HepG2 (cell line): ENCODE results near the gene TRIM27. TPM values are rescaled to one million over a fixed set of nuclear protein-coding genes. Genes with fewer than 3 reads are reported as not detected.

Source experiments
- GATAD2A ChIP-seq: IDR thresholded peaks from 2 replicates; pipeline ENCODE4 v1.6.1; 2016
- HDAC1 ChIP-seq: sonication (generic); formaldehyde crosslinking; IDR thresholded peaks from 2 replicates; pipeline ENCODE4 v1.5.1; 2020; ENCODE audit warnings: mild to moderate bottlenecking, missing genetic modification reagents
- HNF4G ChIP-seq, 2 experiments: sonication (generic) in 1 of 2; formaldehyde crosslinking in 1 of 2; IDR thresholded peaks; 2 replicates each; pipeline versions ENCODE4 v1.4.0 to v1.6.1; 2011 to 2020; ENCODE audit warnings: borderline replicate concordance in 2 of 2, low read depth in 2 of 2, mild to moderate bottlenecking in 2 of 2, low read length in 1 of 2, missing genetic modification reagents in 1 of 2, moderate library complexity in 1 of 2
- MXD3 ChIP-seq: IDR thresholded peaks from 2 replicates; pipeline ENCODE4 v1.6.1; 2016; ENCODE audit warnings: mild to moderate bottlenecking, missing biosample characterization, missing genetic modification reagents
- PHF8 ChIP-seq: sonication (generic); formaldehyde crosslinking; IDR thresholded peaks from 2 replicates; pipeline ENCODE4 v1.5.0; 2020; ENCODE audit warnings: missing genetic modification reagents
- POGK ChIP-seq: sonication (generic); formaldehyde crosslinking; conservative IDR thresholded peaks from 2 replicates; pipeline ENCODE4 v1.8.0; 2022; ENCODE audit warnings: mild to moderate bottlenecking, moderate library complexity, missing genetic modification reagents
- ZHX2 ChIP-seq, 2 experiments: sonication (generic) in 1 of 2; formaldehyde crosslinking in 1 of 2; IDR thresholded peaks; 2 replicates each; pipeline versions ENCODE4 v1.6.1 to v1.9.0; 2014 to 2022; ENCODE audit warnings: antibody characterized with exemption in 1 of 2, borderline replicate concordance in 1 of 2, inconsistent platforms in 1 of 2, low read depth in 1 of 2, missing genetic modification reagents in 1 of 2
- ZNF20 ChIP-seq: sonication (generic); formaldehyde crosslinking; IDR thresholded peaks from 2 replicates; pipeline ENCODE4 v1.4.0; 2020; ENCODE audit warnings: mild to moderate bottlenecking, moderate library complexity, missing genetic modification reagents
- ZNF484 ChIP-seq: sonication (generic); formaldehyde crosslinking; IDR thresholded peaks from 2 replicates; pipeline ENCODE4 v1.5.1; 2020; ENCODE audit warnings: mild to moderate bottlenecking, low read depth, missing genetic modification reagents, borderline replicate concordance
- ZNF720 ChIP-seq: sonication (generic); formaldehyde crosslinking; IDR thresholded peaks from 2 replicates; pipeline ENCODE4 v1.4.0; 2020; ENCODE audit warnings: missing genetic modification reagents
- polyA plus RNA-seq, 8 experiments: library from polyadenylated mRNA; depleted of rRNA in 3 of 8; stranded (reverse) in 7 of 8; unstranded in 1 of 8; fragments of >200 nt; fragmentation: Illumina TruSeq in 4 of 8; extraction: Trizol in 4 of 8; gene quantifications; 2 replicates each; pipeline versions ENCODE4 v1.2.1 to v1.2.3, GENCODE V29; 2011 to 2016; ENCODE audit warnings: low read depth in 4 of 8, missing spikeins in 1 of 8, mixed read lengths in 1 of 8; ENCODE audit not compliant: insufficient read depth in 1 of 8
- total RNA-seq, 5 experiments: library from RNA; depleted of rRNA; stranded (reverse); fragments of >200 nt; fragmentation: Illumina TruSeq; extraction: Trizol; gene quantifications; 2 replicates each; pipeline ENCODE4 v1.2.3, GENCODE V29; 2016; ENCODE audit warnings: low read depth in 1 of 5

The TRIM27 gene
- total and polyA plus RNA-seq, 2 of the 13 experiments (the other 11 are each of a cell fraction or from before 2014, with no cell fraction given), result 88.6 to 112 TPM

GRCh38 chr6:28965706-28966105 is 41.9 kb upstream of the TRIM27 start (continued):
- TF ChIP-seq PHF8 (CRISPR knock-in tag) (no peak), POGK (CRISPR knock-in tag) (no peak), MXD3 (no peak), HDAC1 (CRISPR knock-in tag) (no peak), ZHX2 (IDR thresholded peaks at IDR 0.05; ENCODE audit: low read depth) (no peak), ZHX2 (CRISPR knock-in tag; IDR thresholded peaks at IDR 0.05; ENCODE audit: borderline replicate concordance) (no peak), GATAD2A (CRISPR knock-in tag) (no peak), HNF4G (IDR thresholded peaks at IDR 0.05; ENCODE audit: borderline replicate concordance, low read depth, low read length) (no peak), HNF4G (CRISPR knock-in tag; IDR thresholded peaks at IDR 0.05; ENCODE audit: borderline replicate concordance, low read depth) (no peak), ZNF20 (CRISPR knock-in tag) (no peak), ZNF720 (CRISPR knock-in tag) (no peak), ZNF484 (no peak)
